GM19035 (cell line): ENCODE data around the gene SPOCK1.
"Not testable (repeated sequence)": the region's sequence is repeated elsewhere in the genome, so short reads cannot be mapped to it uniquely, and the experiment has no call there.

Experiments used
- ATAC-seq: cut with Tn5 transposase; IDR thresholded peaks from one replicate; pipeline ENCODE4 v1.9.1; 2021; ENCODE audit not compliant: unreplicated experiment

The SPOCK1 gene

DNA sequence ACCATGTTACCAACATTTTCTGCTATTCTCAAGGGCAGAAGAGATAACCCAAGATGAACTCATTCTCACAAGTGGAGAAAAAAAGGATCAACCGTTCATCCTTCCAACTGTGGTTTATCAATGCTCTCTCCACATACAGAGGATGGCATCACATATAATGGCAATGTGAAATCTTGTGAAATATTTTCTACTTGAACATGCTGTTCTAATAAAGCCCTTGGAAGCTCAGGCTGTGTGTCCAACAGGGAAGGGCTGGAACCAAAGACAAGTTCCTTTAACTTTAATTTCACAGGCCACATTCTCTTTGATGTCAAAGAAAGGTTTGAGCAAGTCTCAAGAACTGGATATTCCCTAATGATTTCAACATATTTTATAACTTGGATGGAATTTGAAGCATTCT, 230.5 kb downstream of the SPOCK1 start:
- ATAC-seq = no peak

DNA sequence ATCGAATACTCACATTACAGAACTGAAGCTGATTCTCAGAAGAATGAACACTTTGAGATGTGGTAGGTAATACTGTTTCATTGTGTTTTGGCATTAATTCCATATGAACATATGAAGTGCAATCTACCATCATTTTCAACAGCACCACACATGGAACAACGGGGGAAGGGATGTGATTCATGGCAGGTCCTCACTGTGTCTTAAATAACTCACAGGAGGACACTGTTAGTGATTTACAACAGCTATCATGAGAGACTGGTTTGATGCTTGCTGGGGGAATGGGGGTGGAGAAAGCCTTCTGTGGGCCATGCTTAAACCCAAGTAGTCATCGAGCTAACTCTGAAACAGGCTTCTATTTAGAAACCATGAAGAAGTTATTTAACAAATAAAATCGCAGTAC, 232.9 kb downstream of the SPOCK1 start:
- ATAC-seq = no peak

DNA sequence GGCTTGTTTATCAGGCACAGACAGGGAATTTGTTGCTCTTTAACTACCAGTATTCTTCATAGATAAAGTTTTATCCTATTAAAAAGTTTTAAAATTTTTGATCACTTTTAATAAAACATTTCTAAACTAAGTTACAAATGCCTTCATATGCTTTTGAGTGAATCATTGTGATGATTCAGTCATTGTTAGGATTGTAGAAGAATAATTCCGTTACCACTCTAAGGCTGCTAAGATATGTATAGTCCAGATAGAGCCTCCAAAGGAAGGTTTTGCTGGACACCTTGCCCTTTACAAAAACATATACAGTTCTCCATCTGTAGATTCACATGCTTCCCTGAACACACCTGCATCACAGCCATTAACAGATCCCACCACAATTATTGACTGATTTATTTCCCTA, 233.7 kb downstream of the SPOCK1 start:
- no peak for ATAC-seq

DNA sequence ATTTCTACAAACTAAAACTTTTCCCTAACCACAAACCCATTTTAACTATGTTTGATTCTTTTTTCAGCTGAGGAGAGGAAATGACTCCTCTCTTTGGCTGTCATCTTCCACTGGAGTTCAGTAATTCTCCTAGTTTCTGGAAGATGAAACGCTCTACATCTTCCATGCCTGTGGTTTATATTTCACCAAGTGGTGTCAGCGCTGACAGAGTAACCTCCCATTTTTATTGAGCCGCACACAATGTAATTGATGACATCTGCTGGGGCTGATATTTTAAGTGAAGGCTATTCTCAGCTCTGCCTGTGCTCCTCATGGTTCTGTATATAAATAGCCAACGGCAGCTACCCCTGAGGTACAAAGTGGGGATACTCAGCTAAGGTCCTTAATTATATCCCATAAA, 234.6 kb downstream of the SPOCK1 start:
- ATAC-seq = no peak

DNA sequence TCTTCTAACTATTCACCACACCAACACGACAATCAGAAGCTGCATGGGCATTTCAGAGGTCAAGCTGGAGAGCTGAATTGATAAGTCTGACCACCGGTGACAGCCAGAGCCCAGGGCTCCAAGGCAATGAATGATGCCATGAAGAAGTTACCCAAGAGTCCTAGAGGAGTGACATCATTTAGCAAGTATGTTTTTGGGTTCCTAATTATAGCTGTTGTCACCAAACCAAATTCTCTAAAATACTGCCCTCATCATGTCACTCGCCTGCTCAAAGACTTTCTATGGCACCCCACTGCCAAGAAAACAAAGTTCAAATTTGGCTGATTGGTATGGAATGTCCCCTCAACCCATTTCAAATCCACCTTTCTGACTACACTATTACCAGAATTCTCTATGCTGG, 235.1 kb downstream of the SPOCK1 start:
- ATAC-seq = no peak

DNA sequence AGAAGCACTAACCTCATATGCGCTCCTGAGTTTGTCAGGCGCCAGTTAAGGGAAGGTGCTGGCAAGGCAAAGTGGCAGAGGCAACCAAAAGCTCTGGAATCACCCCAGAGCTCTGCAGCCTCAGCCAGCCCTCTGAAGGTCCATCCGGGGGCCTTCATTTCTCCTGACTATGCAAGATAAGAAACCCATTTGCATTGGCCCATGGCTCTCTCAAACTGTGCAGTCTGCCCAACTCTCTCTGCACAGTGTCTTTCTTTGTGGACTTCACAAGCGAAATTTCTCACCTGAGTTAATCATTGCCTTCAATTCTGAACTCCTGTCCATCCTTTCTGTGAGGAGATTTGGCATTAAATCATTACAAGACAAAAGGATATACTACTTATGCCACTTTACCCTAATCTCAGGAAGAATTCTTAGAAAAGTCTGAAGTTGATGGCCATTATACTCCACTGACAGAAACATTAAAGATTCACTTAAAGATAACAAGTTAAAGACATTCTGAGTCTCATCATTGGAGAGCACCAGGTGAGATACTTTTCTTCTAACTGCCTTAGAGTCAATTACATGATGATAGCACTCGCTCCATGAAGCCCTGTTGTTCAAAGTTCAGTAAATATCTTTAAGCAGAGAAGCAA, 235.6 kb downstream of the SPOCK1 start:
- ATAC-seq = no peak

DNA sequence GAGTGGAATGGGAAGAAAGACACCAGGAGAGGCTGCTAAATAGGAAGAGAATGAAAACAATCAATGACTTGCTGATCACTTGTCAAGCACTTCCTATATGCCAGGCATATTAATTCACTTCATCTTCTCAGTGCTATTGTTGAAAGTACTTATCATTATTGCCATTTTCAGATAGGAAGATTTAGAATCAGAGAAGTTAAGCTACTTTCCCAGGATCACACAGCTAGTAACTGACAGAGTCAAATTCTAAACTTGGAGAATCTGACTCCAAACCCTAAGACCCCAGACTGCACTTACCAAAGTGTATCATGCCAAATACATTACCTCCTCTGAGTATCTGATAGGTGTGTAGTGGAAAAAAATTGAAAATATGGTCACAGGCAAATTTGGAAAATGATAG, 236.3 kb downstream of the SPOCK1 start:
- no peak for ATAC-seq

DNA sequence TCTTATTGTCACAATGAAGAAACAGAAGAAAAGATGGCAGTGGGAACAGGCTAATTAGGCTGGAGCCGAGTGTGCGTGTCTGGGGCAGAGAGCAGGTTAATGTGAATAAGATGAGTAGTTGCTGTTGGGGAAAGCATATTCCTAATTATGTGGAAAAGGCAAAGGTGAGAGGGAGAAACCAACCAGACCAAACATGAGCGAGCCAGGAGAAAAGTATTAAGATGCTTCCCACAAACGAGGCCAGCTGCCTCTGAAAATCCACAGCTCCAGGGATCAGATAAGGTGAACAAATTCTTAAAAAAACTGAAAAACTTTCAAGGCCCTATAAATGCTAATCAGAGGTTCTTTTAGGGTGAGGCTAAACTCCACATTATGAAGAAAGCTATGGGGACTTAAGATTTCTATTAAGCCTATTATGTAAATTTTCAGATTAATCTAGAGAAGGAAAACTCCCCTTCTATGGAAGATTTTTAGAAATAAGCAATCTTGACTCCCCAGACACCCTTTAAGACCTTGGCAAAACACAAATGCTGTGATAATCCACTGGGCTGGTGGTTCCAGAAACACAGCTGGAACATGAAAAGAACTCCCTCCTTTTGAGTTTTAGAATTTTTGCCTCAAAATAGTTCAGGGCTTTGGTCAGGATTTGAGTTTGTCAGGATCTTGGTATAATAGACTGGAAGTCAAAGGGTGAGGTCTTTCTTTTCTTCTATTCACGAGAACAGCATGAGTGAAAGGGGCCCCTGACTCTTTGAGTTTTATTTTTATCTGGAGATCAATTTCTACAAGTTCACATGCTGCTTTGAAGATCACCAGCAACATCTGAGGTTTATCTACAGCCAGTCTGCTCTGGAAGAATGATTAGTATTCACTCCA, 238.1 kb downstream of the SPOCK1 start:
- ATAC-seq = no peak

DNA sequence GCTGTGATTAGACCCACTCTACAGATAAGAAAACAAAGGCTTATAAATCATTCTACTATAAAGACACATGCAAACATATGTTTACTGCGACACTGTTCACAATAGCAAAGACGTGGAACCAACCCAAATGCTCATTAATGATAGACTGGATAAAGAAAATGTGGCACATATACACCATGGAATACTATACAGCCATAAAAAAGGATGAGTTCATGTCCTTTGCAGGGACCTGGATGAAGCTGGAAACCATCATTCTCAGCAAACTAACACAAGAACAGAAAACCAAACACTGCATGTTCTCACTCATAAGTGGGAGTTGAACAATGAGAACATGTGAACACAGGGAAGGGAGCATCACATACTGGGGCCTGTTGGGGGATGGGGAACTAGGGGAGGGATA, 240.0 kb downstream of the SPOCK1 start:
- not testable (repeated sequence) for ATAC-seq

DNA sequence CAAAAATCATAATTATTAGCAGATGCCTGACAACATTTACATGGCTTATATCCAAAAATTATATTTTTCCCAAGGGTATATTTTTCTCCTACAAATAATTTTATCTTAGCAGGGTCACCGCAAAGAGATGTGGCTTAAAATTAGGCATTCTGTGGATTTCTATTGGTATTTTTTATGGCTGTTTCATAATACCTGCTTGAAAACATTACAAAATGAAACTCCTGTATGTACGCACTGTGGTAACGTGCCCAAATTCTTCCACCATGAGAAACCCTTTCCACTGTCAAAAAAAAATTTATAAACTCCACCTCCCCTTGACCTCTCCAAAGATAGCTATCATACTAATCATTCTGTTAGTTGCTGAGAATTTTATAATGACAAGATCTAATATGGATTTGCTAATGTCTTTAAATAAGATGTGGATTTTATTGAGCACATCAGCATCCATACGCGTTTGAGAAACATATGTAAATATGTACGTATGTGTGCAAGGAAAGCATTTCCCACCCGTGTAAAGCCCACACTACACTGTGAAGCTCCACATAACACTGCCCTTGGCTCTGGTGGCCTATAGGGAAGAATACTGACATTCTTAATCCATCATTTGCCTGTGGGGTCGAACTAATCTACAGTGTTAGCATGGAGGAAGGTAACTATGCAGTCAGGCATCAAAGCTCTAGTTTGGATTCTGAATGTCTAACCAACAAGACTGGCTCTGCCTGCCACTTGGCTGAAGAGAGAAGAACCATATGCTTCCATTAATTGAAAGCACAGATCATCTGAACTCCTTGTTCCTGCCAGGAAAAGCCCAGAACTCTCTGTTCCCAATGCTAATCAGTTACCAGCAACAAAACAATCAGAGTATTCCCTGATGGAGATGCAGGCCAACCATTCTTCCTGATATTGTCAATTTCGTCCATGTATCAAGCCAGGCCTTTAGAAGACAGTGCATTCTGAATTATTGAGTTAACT, 244.7 kb downstream of the SPOCK1 start:
- ATAC-seq = no peak

DNA sequence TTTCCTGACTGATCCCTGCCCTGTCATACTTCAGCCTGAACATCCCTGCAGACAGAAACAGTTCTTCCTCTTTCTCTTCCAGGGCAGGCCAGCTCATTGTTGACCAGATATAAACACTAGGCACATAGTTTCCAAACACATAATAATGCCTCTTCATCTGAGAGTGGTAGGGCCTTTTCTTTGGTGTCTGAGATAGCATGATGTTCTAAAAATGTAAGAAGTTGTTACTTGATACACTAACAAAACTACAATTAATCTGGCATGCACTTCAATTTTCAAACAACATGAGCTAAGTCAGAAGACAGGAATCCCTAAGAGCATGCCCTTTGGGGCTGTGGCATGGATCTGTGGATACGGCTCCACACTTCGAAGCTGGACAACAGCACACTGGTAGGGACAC, 246.6 kb downstream of the SPOCK1 start:
- no peak for ATAC-seq

DNA sequence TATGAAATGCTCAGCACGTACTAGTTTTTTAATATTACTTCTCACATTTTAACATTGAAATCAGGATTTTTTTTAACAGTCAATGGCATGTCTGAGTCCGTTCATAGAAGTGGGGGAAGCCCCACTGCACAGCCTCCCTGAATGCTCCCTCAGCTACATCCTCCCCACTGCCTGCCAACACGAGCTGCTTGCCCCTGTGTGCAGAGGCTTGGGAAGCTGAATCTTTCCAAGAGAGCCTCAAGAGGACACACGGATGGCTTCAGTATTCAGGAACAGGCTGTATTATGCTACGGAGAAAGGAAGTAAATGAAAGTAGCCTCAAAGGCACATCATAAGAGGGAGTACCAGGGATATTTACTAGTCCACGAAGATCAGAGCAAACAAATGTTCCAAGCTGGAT, 248.7 kb downstream of the SPOCK1 start:
- ATAC-seq = no peak

DNA sequence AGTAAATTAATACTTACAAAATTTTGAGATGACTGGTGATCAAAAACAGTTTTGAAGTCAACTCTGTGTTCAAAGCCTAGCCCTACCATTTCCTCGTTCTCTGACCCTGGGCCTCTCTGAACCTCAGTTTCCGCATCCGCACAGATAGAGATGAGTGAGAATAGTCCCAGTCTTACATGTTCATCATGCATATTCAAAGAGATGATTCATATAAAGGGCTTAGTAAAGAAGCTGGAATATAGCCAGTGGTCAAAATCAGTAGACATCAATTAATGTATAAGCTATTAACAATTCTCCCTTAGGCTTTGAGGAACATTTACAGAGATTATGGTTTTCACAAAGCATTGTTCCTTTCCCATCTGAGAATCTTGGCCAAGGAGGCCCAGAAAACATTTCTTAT, 250.6 kb downstream of the SPOCK1 start:
- ATAC-seq = no peak

DNA sequence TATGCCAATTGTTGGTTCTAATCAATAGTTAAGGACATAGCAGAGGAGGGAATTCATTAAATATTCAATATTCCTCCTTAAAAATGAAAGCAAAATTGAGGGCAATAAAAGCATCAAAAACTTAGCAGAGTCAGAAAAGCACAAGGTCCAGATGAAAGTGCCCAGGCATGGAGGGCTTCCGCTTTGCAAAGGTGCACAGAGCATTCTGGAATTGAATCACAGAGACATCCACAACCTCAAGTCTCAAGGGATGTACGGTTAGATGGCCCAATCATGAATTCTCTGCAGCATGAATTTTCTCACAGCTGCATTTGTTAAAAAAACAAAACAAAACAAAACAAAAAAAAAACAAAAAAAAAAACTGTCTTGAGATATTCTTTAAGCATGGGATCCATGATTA, 253.7 kb downstream of the SPOCK1 start:
- no peak for ATAC-seq

DNA sequence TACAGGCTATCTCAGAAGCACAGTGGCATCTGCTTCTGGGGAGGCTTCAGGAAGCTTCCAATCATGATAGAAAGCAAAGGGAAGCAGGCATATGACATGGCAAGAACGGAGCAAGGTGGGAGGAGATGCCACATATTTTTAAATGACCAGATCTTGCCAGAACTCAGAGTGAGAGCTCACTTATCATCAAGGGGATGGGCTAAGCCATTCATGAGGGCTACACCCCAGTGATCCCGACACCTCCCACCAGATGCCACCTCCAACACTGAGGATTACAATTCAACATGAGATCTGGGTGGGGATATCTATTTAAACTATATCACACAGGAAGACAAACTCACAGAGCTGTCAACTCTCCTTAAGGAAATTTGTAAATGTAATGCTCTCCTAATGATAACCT, 258.8 kb downstream of the SPOCK1 start:
- no peak for ATAC-seq

DNA sequence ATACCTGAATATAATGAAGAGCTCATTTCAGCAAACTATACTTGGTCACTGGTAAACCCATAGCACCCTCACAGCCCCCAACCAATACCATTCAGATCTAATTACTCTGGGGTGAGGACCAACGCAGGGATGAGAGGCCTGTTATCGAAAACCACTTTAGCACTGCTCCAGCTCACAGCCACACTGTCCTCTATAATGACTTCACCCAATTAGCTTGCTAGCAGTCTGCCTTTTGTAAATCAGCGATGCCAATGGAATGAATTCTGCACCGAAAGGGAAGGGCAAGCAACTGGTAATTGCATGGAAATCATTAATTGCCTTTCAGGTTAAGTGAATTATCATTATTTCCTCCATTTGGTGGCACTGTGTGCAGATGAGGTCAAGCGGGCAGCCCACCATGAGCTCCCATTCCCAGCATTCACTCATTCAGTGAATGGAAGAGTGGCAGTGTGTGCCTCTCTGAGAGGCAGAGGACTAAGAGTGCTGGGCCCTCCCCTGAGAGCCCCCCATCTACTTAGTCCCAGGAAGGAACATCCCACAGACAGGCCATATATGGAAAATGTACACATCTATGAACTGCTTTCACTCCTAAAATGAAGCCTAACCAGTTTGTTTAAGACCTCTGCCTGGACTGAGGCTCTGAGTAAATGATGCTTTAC, 262.1 kb downstream of the SPOCK1 start:
- ATAC-seq = no peak

DNA sequence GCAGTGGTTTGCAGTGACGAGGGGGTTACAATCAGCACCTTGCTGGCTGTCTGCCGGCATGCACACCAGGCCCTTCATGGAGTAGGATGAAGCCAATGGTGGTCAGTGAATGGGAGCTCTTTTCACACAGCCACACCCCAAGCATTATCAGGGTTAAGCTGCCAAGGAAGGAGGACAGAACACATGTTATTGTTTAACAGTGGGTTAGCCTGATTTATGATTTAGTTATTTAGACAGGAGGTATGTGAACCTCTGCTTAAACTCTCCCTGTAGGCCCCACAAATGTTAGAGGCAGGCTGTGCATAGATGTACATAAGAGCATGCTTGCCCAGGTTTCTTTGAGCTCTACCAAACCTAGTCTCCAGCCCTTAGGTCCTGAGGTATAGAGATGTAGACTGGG, 262.9 kb downstream of the SPOCK1 start:
- ATAC-seq = no peak

DNA sequence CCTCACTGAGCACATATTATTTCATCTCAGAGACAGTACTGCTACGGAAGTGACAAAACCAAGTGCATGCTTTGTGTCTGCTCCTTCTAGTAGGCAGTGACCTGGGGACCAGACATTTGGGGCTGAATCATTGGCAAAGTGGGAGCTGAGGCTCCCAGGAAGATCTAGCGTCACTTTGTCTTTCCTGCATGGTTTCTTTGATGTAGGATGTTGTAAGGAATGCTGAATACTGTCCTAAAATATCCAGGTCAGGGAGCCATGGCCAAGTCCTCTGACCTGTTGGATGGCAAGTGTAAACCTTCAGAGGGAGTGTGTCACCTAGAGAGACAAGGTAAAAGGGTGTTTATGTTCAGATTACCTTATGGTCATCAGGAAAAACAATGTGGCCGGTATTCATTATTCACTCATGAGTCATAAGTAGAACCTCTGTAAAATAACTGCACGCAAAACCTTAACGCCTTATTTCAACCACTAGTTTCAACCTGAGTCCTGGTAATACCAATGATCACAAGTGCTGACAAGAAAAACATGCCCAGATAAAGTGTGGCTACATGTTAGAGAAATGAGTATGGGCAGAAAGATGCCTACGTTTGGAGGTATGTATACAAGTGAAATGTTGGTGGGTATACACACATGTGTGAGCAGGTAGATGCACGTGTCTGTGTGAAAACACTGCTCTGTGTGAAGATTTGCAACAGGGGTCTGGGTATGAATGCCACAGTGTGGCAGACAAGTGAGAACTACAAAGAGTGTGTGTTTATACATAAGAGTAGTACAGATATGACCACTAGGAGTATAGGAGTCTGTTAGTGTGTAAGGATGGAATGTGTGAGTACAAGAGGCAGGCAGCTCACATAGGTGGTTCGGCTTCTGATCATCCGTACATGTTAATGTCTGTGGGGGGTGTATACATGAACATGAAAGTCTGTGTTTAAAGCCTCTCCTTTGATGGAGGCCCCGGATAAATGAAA, 263.9 kb downstream of the SPOCK1 start:
- peak; percentile 74 for ATAC-seq

DNA sequence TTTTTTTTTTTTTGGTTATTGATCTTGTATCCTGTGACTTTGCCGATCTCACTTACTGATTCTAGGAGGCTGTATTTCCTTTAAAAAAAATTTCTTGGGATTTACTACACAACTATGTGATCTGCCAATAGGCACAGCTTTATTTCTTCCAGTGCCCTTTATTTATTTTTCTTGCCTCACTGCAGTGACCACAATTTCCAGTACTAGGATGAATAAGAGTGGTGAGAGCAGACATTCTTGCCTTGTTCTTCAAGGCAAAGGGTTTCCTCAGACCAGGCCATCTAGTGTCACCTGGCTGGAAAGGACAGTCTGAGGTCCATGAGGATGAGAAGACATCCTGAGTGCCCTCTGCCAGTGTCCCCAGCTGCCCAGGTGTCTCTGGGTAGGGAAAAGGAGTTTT, 265.4 kb downstream of the SPOCK1 start:
- no peak for ATAC-seq

DNA sequence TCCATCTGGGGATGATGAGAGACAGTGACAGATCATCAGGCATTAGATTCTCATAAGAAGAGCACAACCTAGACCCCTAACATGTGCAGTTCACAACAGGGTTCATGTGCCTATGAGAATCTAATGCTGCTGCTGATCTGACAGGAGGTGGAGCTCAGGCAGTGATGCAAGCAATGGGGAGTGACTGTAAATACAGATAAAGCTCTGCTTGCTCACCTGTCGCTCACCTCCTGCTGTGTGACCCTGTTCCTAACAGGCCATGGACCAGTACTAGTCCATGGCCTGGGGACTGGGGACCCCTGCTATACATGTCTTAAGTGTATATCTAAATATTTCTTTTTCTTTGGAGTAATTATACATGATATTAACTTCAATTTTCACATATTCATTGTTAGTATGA, 265.8 kb downstream of the SPOCK1 start:
- ATAC-seq = not testable (repeated sequence)
